Keratinocyte (primary cell): ENCODE data around the gene PRR16.

Source experiments
- CTCF ChIP-seq, 3 experiments: IDR thresholded peaks in 1 of 3; conservative IDR thresholded peaks in 1 of 3; optimal IDR thresholded peaks in 1 of 3; 2 replicates in 2 of 3; 3 replicates in 1 of 3; pipeline versions ENCODE3 to v1.5.1; 2011; ENCODE audit warnings: low read length in 3 of 3, mild to moderate bottlenecking in 3 of 3, moderate library complexity in 2 of 3, control low read depth in 1 of 3, inconsistent platforms in 1 of 3; ENCODE audit not compliant: insufficient read depth in 2 of 3; ENCODE audit errors: extremely low read depth in 1 of 3
- EZH2 ChIP-seq: IDR thresholded peaks from one replicate; pipeline ENCODE4 v1.6.1; 2012; ENCODE audit warnings: inconsistent platforms, mild to moderate bottlenecking, low read length, moderate library complexity

DNA sequence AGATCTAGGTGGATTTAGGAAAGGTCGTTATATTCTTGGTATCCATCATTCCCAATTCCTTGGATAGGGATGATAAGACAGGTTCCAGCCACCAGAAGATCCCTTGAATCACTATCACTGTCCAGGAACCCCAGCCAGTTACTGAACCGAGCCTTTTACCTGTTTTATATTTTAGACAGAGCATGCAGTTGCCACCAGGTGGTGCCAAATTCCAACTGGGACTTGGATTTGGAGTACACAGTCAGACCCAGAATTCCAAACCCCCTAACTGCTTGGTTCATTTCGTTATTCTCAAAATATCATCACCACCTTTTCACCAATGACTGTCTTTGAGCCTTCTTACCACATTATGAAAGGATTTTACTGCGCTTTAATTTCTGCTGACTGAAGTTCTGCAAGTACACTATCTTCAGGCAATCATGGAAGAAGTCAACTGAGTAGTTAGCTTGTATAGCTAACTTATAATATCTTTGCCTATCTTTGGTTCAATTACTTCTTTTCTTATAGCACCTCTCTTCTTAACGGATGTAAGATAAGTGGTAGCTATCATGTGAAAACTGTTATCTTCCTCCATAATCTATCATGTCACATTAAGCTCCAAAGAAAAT is 191.8 kb downstream of the PRR16 start:
- TF ChIP-seq CTCF (optimal IDR thresholded peaks at IDR 0.05 in 1 of 3, IDR thresholded peaks at IDR 0.05 in 1 of 3, conservative IDR thresholded peaks at IDR 0.05 in 1 of 3; ENCODE audit: extremely low read depth in 1 of 3, insufficient read depth in 2 of 3, low read length in 3 of 3) = peak; percentile 53 to 66 (median 61)
- TF ChIP-seq EZH2 = no peak
